Keratinocyte (primary cell): ENCODE results near the gene SLC34A1. TPM values are rescaled to one million over a fixed set of nuclear protein-coding genes. Genes with fewer than 3 reads are reported as not detected.

Experiments
- DNase-seq: peaks from one replicate; pipeline ENCODE4 v3.0.0-alpha.2; 2011; ENCODE audit warnings: low read depth, missing footprints, low spot score
- FAIRE-seq: peaks from 2 replicates; lab custom pipeline; 2011; peaks lifted over from hg19 to GRCh38; lab: Jason Lieb, UNC
- H2AFZ ChIP-seq: 2 replicates; pipeline ENCODE4 v1.6.0; 2012; ENCODE audit warnings: low read length, control low read depth, inconsistent platforms; ENCODE audit not compliant: control insufficient read depth
- H3K27ac ChIP-seq: 2 replicates; pipeline ENCODE4 v1.5.1; 2011; ENCODE audit warnings: low read length; ENCODE audit not compliant: control insufficient read depth, insufficient read depth
- H3K27me3 ChIP-seq: 3 replicates; pipeline ENCODE4 v1.6.0; 2011; ENCODE audit warnings: low read length; ENCODE audit not compliant: control insufficient read depth, insufficient read depth; ENCODE audit errors: extremely low read depth
- H3K36me3 ChIP-seq, 2 experiments: 2 replicates in 1 of 2; 3 replicates in 1 of 2; pipeline ENCODE4 v1.5.1; 2011; ENCODE audit warnings: low read length in 2 of 2, mild to moderate bottlenecking in 1 of 2; ENCODE audit not compliant: control insufficient read depth in 2 of 2, insufficient read depth in 2 of 2; ENCODE audit errors: extremely low read depth in 1 of 2
- H3K4me1 ChIP-seq: 3 replicates; pipeline ENCODE4 v1.5.1; 2011; ENCODE audit warnings: low read length; ENCODE audit not compliant: control insufficient read depth, insufficient read depth; ENCODE audit errors: extremely low read depth
- H3K4me2 ChIP-seq: 3 replicates; pipeline ENCODE4 v1.6.0; 2011; ENCODE audit warnings: low read depth, low read length; ENCODE audit not compliant: control insufficient read depth, insufficient read depth; ENCODE audit errors: extremely low read depth
- H3K4me3 ChIP-seq, 3 experiments: fragments of 200-600 bp in 1 of 3; sonication (generic) in 1 of 3; 2 replicates in 2 of 3; 3 replicates in 1 of 3; pipeline ENCODE4 v1.5.1; 2011 to 2016; ENCODE audit warnings: low read length in 3 of 3, mild to moderate bottlenecking in 3 of 3, control low read depth in 2 of 3, inconsistent platforms in 1 of 3, low read depth in 1 of 3, mixed read lengths in 1 of 3, mixed run types in 1 of 3, moderate library complexity in 1 of 3; ENCODE audit not compliant: control insufficient read depth in 2 of 3, insufficient read depth in 2 of 3; ENCODE audit errors: extremely low read depth in 1 of 3
- H3K79me2 ChIP-seq: 2 replicates; pipeline ENCODE4 v1.6.0; 2012; ENCODE audit warnings: low read length; ENCODE audit not compliant: control insufficient read depth, insufficient read depth
- H3K9ac ChIP-seq: 3 replicates; pipeline ENCODE4 v1.6.0; 2011; ENCODE audit warnings: low read length; ENCODE audit not compliant: control insufficient read depth, insufficient read depth; ENCODE audit errors: extremely low read depth
- H3K9me1 ChIP-seq: 3 replicates; pipeline ENCODE4 v1.6.0; 2011; ENCODE audit warnings: low read length; ENCODE audit not compliant: control insufficient read depth, insufficient read depth; ENCODE audit errors: extremely low read depth
- H3K9me3 ChIP-seq: 2 replicates; pipeline ENCODE4 v1.5.1; 2012; ENCODE audit warnings: low read depth, low read length; ENCODE audit not compliant: control insufficient read depth
- H4K20me1 ChIP-seq: 3 replicates; pipeline ENCODE4 v1.6.0; 2011; ENCODE audit warnings: low read length; ENCODE audit not compliant: control insufficient read depth, insufficient read depth; ENCODE audit errors: extremely low read depth
- CTCF ChIP-seq, 3 experiments: IDR thresholded peaks in 1 of 3; conservative IDR thresholded peaks in 1 of 3; optimal IDR thresholded peaks in 1 of 3; 2 replicates in 2 of 3; 3 replicates in 1 of 3; pipeline versions ENCODE3 to v1.5.1; 2011; ENCODE audit warnings: low read length in 3 of 3, mild to moderate bottlenecking in 3 of 3, moderate library complexity in 2 of 3, control low read depth in 1 of 3, inconsistent platforms in 1 of 3; ENCODE audit not compliant: insufficient read depth in 2 of 3; ENCODE audit errors: extremely low read depth in 1 of 3
- EZH2 ChIP-seq: IDR thresholded peaks from one replicate; pipeline ENCODE4 v1.6.1; 2012; ENCODE audit warnings: inconsistent platforms, mild to moderate bottlenecking, low read length, moderate library complexity
- dilution Hi-C: fragments of 300-500 bp; cut with MboI; formaldehyde crosslinking; loops from one replicate; pipeline ENCODE4 v1.7.0; 2020; ENCODE audit warnings: low sequenced_read_pairs; ENCODE audit not compliant: extremely low pct_ligation_motif_present
- polyA plus RNA-seq, 5 experiments: library from polyadenylated mRNA; depleted of rRNA in 3 of 5; stranded (reverse) in 3 of 5; stranded (forward) in 1 of 5; unstranded in 1 of 5; fragments of >200 nt; gene quantifications; 1 replicate in 1 of 5; 2 replicates in 3 of 5; 3 replicates in 1 of 5; pipeline versions ENCODE4 v1.2.1 to v1.2.3, GENCODE V29; 2011 to 2012; ENCODE audit warnings: missing spikeins in 2 of 5, low read depth in 1 of 5, low replicate concordance in 1 of 5

Gene SLC34A1
- polyA plus RNA-seq, 1 donor (not counting 4 experiments of a cell fraction or from before 2014, with no cell fraction given): 0.07 TPM

GRCh38 chr5:177366528-177367322 lies 17.5 kb upstream of the SLC34A1 start:
- peaks cover 49% of the 10 kb centered on the region for H3K4me1 ChIP-seq
- H3K9ac ChIP-seq: peak overlapping the region; percentile 54
- DNase-seq (no peak), FAIRE-seq (no peak)
- H3K4me3 ChIP-seq: peak overlapping the region in 1 of 3 experiments; percentile 48
- peak overlapping the region; percentile 41 for H3K4me2 ChIP-seq
- H3K9me1 ChIP-seq: no peaks in the 10 kb centered on the region
- H3K27ac ChIP-seq: no peak overlapping the region
- peak overlapping the region; percentile 72 for H2AFZ ChIP-seq
- no peaks in the 10 kb centered on the region for H4K20me1 ChIP-seq
- no peaks in the 10 kb centered on the region for H3K79me2 ChIP-seq
- TF ChIP-seq EZH2: no peak
- TF ChIP-seq CTCF (optimal IDR thresholded peaks at IDR 0.05 in 1 of 3, IDR thresholded peaks at IDR 0.05 in 1 of 3, conservative IDR thresholded peaks at IDR 0.05 in 1 of 3; ENCODE audit: extremely low read depth in 1 of 3, insufficient read depth in 2 of 3, low read length in 3 of 3): no peak
- no peaks in the 10 kb centered on the region for H3K9me3 ChIP-seq
- H3K36me3 ChIP-seq: peaks cover 0 to 19% of the 10 kb centered on the region in 2 experiments
- dilution Hi-C loops: no loop called here
- H3K27me3 ChIP-seq: no peaks in the 10 kb centered on the region

GRCh38 chr5:177367323-177367848 lies 16.8 kb upstream of the SLC34A1 start:
- Histone ChIP-seq H3K9ac (no peak overlapping the region), H3K79me2 (no peaks in the 10 kb centered on the region), H3K27ac (no peak overlapping the region), H3K27me3 (no peaks in the 10 kb centered on the region), H3K9me3 (no peaks in the 10 kb centered on the region), H3K4me1 (peaks cover 50% of the 10 kb centered on the region), H3K9me1 (no peaks in the 10 kb centered on the region), H3K36me3 (peaks cover 0 to 19% of the 10 kb centered on the region in 2 experiments), H3K4me2 (peak overlapping the region; percentile 41), H4K20me1 (no peaks in the 10 kb centered on the region), H2AFZ (peak overlapping the region; percentile 19), H3K4me3 (peak overlapping the region in 1 of 3 experiments; percentile 34)
- DNase-seq (no peak), FAIRE-seq (no peak)
- TF ChIP-seq CTCF (optimal IDR thresholded peaks at IDR 0.05 in 1 of 3, IDR thresholded peaks at IDR 0.05 in 1 of 3, conservative IDR thresholded peaks at IDR 0.05 in 1 of 3; ENCODE audit: extremely low read depth in 1 of 3, insufficient read depth in 2 of 3, low read length in 3 of 3) (no peak), EZH2 (no peak)
- dilution Hi-C loops: no loop called here
